Epidermal melanocyte (primary cell): ENCODE data around the gene PLXNA4.

Source experiments
- DNase-seq: peaks from one replicate; pipeline ENCODE4 v3.0.0; 2011; ENCODE audit warnings: low spot score; ENCODE audit not compliant: insufficient read length

Gene PLXNA4

GRCh38 chr7:132243463-132243862 is 332.8 kb downstream of the PLXNA4 start:
- DNase-seq, result no peak

- DNase-seq, result no peak
These were observed 333.2 kb downstream of the PLXNA4 start for GRCh38 chr7:132243051-132243450.

- no peak for DNase-seq
These were observed 334.0 kb downstream of the PLXNA4 start for GRCh38 chr7:132242192-132242812.

GRCh38 chr7:132240821-132241422 is 335.3 kb downstream of the PLXNA4 start:
- DNase-seq, result no peak

- DNase-seq, result no peak
These were observed 336.0 kb downstream of the PLXNA4 start for GRCh38 chr7:132240262-132240661.

GRCh38 chr7:132239422-132239994 is 336.8 kb downstream of the PLXNA4 start:
- no peak for DNase-seq

GRCh38 chr7:132234711-132235110 is 341.6 kb downstream of the PLXNA4 start:
- DNase-seq, result no peak

- DNase-seq, result no peak
These were observed 343.9 kb downstream of the PLXNA4 start for GRCh38 chr7:132232406-132232805.

- DNase-seq, result no peak
These were observed 345.8 kb downstream of the PLXNA4 start for GRCh38 chr7:132230462-132230861.

GRCh38 chr7:132228240-132228639 is 348.0 kb downstream of the PLXNA4 start:
- DNase-seq, result no peak

- DNase-seq, result no peak
These were observed 349.3 kb downstream of the PLXNA4 start for GRCh38 chr7:132226957-132227290.

GRCh38 chr7:132226046-132226956 is 350.0 kb downstream of the PLXNA4 start:
- DNase-seq, result no peak

GRCh38 chr7:132225216-132226030 is 350.8 kb downstream of the PLXNA4 start:
- DNase-seq, result no peak

- no peak for DNase-seq
These were observed 354.9 kb downstream of the PLXNA4 start for GRCh38 chr7:132221356-132221755.

- DNase-seq, result no peak
These were observed 356.2 kb downstream of the PLXNA4 start for GRCh38 chr7:132220060-132220459.

- DNase-seq, result no peak
These were observed 357.4 kb downstream of the PLXNA4 start for GRCh38 chr7:132218876-132219275.

GRCh38 chr7:132216847-132217525 is 359.3 kb downstream of the PLXNA4 start:
- DNase-seq, result no peak

GRCh38 chr7:132214452-132214851 is 361.8 kb downstream of the PLXNA4 start:
- no peak for DNase-seq

GRCh38 chr7:132213583-132213982 is 362.7 kb downstream of the PLXNA4 start:
- no peak for DNase-seq

- no peak for DNase-seq
These were observed 364.3 kb downstream of the PLXNA4 start for GRCh38 chr7:132211971-132212370.

- DNase-seq, result no peak
These were observed 365.4 kb downstream of the PLXNA4 start for GRCh38 chr7:132210821-132211220.
